Stimulated activated CD8-positive, alpha-beta memory T cell treated with anti-CD3 and anti-CD28 coated beads, Interleukin-15, amount 100 ng/mL, for 48 hours (primary cell): ENCODE data around the gene FAM193A.
"Not testable (repeated sequence)": the region's sequence is repeated elsewhere in the genome, so short reads cannot be mapped to it uniquely, and the experiment has no call there.

ENCODE experiments used
- DNase-seq, 2 donors: peaks; one replicate each; pipeline ENCODE4 v3.0.0-alpha.2; 2020; ENCODE audit warnings: low read depth in 2 of 2

Gene FAM193A

GRCh38 chr4:2608291-2608690 is 71.8 kb downstream of the FAM193A start:
- no peak for DNase-seq

GRCh38 chr4:2615821-2616220 is 79.4 kb downstream of the FAM193A start:
- DNase-seq = no peak

GRCh38 chr4:2617955-2618354 is 81.5 kb downstream of the FAM193A start:
- DNase-seq = no peak

- not testable (repeated sequence) for DNase-seq
Observed at GRCh38 chr4:2618729-2619128, 82.3 kb downstream of the FAM193A start.

- DNase-seq = no peak
Observed at GRCh38 chr4:2619459-2619858, 83.0 kb downstream of the FAM193A start.

GRCh38 chr4:2621419-2621818 is 85.0 kb downstream of the FAM193A start:
- DNase-seq = no peak

- no peak for DNase-seq
Observed at GRCh38 chr4:2623442-2623841, 87.0 kb downstream of the FAM193A start.

GRCh38 chr4:2624782-2625530 is 88.5 kb downstream of the FAM193A start:
- DNase-seq = no peak

- DNase-seq = no peak
Observed at GRCh38 chr4:2626231-2626630, 89.8 kb downstream of the FAM193A start.

GRCh38 chr4:2630556-2631273 is 94.3 kb downstream of the FAM193A start:
- no peak for DNase-seq

GRCh38 chr4:2634014-2634413 is 97.6 kb downstream of the FAM193A start:
- no peak for DNase-seq

- DNase-seq = no peak
Observed at GRCh38 chr4:2636331-2636730, 99.9 kb downstream of the FAM193A start.

- not testable (repeated sequence) for DNase-seq
Observed at GRCh38 chr4:2636994-2637393, 100.5 kb downstream of the FAM193A start.

- DNase-seq = no peak
Observed at GRCh38 chr4:2637956-2638552, 101.6 kb downstream of the FAM193A start.

GRCh38 chr4:2638730-2639129 is 102.3 kb downstream of the FAM193A start:
- no peak for DNase-seq

GRCh38 chr4:2642968-2643367 is 106.5 kb downstream of the FAM193A start:
- DNase-seq = no peak

- DNase-seq = no peak
Observed at GRCh38 chr4:2643555-2643954, 107.1 kb downstream of the FAM193A start.

- DNase-seq = no peak
Observed at GRCh38 chr4:2646396-2647149, 110.1 kb downstream of the FAM193A start.

GRCh38 chr4:2647403-2648158 is 111.1 kb downstream of the FAM193A start:
- no peak for DNase-seq

- DNase-seq = no peak
Observed at GRCh38 chr4:2648159-2648814, 111.8 kb downstream of the FAM193A start.

- no peak for DNase-seq
Observed at GRCh38 chr4:2649604-2650114, 113.2 kb downstream of the FAM193A start.
